ENCODE measurements around the gene OGFR.

Gene OGFR

GRCh38 chr20:62825986-62826645 is 21.5 kb downstream of the OGFR start:
- no peak for DNase-seq

DNA sequence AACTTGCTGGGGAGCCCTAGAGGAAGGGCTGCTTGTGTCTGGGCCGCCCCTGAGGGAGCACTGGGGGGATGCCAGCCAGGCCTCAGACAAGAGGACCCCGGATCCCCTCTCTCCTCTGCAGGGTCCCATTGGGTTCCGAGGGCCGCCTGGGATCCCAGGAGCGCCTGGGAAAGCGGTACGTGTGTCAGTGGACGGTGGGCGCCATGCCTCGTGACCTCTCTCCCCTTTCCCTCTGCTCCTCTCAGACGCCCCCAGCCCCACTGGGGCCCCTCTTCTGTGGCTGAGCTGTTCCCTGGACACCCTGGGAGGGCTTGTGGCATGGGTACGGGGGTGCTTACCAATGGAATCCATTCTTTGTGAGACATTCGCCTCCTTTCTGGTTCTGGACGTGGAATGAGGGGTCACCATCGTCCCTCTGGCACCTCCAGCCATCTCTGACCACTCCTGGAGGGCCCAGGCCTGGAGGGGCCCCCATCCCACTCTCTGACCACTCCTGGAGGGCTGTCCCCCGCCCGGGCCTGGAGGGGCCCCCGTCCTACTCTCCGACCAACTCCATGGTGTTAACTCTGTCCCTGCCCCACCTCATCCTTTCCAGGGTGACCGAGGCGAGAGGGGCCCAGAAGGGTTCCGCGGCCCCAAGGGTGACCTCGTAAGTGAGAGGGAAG is 22.1 kb downstream of the OGFR start:
- no peak for DNase-seq

DNA sequence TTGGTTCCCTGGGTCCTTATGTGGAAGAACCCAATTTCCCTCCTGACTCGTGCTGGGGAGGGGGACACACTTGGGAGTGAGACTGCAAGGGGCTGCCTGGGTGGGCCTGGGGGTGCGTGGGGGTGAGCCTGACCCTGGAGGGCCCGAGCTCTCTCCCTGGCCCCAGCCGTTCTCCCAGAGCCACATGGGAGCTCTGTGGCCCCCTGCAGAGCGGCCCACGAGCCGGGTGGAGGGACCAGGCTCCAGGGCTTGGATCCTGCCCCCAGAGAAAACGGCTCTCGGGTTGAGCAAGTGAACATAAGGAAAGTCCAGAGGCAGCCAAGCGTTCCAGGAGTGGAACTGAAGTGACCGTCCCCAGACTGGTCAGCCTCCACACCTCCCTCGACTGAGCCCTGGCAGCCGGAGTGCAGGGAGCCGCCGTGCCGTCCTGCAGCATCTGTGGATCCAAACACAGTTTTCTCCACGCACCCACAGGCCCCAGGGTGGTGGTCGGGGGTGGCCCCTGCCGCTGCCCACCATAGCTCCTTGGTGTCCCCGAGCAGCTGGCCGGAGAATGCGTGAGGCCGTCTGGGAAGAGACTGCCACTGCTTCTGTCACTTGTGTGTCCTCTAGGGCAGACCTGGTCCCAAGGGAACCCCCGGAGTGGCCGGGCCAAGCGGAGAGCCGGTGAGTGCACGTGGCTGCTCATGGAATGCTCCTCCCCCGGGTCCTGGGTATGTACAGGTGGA is 22.8 kb downstream of the OGFR start:
- DNase-seq, result no peak

GRCh38 chr20:62828051-62828450 is 23.4 kb downstream of the OGFR start:
- DNase-seq, result no peak

GRCh38 chr20:62828511-62829230 is 24.0 kb downstream of the OGFR start:
- DNase-seq, result no peak

GRCh38 chr20:62829231-62830230 is 24.9 kb downstream of the OGFR start:
- DNase-seq, result no peak

DNA sequence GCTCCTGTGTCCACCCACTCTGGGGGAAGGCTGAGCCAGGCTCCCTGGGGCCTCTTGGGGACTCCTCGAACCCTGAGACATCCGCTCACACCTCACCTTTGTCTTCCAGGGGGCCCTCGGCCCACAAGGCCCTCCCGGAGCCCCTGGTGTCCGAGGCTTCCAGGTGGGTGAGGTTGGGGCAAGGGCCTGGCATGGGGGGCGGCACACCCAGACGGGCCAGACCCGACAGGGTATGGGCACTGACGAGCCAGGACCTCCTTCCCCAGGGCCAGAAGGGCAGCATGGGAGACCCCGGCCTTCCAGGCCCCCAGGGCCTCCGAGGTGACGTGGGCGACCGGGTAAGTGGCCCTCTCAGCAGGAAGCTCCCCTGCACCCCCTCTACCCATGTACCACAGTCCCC is 25.6 kb downstream of the OGFR start:
- DNase-seq, result no peak

- no peak for DNase-seq
Measured at GRCh38 chr20:62830821-62831220, 26.2 kb downstream of the OGFR start.

DNA sequence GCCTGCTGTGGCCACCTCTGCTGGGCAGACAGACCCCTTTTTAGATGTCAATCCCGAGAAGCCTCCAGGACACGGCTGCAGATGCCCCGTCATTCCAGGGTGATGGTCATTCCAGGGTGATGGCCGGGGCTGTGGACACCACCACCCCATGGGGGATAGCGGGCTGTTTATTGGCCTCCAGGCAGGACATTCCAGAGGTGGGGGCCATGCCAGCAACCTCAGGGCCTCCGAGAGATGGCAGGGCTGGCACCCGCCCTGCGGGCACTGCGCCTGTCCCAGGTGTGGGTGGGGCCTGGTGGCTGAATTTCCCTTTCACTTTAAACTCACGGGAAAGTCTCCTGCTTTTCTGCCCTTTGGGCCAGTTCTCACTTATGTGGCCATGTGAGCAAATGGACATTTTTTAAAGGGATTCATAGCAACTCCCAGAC is 26.7 kb downstream of the OGFR start:
- no peak for DNase-seq

DNA sequence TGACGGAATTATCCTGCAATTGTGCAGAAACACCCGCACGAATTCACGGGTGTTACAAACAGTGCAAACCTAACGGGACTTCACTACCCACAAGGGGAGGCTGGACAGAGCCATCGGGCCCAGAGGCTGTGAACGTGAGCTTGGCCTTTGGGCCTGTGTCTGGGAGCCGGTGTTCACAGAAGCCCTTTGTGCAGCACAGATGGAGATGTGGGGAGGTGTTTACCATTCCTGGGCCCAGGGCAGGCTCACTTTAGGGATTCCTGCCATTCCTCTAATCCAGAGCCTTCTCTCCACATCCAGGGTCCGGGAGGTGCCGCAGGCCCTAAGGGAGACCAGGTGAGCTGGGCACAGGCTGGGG is 27.2 kb downstream of the OGFR start:
- no peak for DNase-seq

- DNase-seq, result peak; percentile 89 to 97
Measured at GRCh38 chr20:62832212-62832922, 27.7 kb downstream of the OGFR start.

DNA sequence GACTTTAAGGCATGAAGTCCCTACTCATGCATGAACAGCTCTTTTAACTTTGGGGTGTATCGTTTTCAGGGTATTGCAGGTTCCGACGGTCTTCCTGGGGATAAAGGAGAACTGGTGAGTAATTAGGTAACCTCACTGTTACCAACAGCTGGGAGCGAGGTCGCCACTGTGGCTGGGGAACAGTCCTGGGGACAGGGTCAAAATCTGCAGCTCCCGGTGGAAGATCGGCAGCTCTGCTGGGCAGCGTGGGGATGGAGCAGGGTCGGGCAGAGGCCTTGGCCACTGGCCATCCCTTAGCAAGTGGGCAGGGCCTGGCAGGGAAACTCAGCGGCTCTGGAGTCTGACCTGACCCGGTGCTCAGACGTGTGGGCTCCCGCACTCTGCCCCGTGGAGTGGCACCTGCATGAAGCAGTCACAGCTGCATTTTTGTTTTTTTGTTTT is 28.3 kb downstream of the OGFR start:
- no peak for DNase-seq

GRCh38 chr20:62834967-62835730 is 30.5 kb downstream of the OGFR start:
- DNase-seq, result no peak

- DNase-seq, result no peak
Measured at GRCh38 chr20:62835931-62836861, 31.6 kb downstream of the OGFR start.

DNA sequence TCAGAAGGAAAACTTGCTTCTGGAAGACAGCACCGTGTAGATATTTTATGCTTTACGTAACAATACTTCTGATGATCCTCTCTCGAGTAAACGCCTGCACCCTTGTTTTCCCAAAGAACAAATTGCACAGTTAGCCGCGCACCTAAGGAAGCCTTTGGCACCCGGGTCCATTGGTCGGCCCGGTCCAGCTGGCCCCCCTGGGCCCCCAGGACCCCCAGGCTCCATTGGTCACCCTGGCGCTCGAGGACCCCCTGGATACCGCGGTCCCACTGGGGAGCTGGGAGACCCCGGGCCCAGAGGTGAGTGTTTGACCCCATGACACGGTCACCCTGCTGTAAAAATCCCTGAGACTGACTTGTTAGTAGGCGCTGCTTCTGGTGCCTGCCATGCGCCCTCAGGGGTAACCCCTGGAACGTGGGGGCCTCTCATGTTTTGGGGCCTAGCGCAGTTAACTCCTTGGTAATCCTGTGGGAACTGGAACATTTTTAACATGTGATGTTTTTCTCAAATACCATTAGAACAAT is 32.4 kb downstream of the OGFR start:
- DNase-seq, result no peak

- DNase-seq, result no peak
Measured at GRCh38 chr20:62837790-62838127, 33.1 kb downstream of the OGFR start.

DNA sequence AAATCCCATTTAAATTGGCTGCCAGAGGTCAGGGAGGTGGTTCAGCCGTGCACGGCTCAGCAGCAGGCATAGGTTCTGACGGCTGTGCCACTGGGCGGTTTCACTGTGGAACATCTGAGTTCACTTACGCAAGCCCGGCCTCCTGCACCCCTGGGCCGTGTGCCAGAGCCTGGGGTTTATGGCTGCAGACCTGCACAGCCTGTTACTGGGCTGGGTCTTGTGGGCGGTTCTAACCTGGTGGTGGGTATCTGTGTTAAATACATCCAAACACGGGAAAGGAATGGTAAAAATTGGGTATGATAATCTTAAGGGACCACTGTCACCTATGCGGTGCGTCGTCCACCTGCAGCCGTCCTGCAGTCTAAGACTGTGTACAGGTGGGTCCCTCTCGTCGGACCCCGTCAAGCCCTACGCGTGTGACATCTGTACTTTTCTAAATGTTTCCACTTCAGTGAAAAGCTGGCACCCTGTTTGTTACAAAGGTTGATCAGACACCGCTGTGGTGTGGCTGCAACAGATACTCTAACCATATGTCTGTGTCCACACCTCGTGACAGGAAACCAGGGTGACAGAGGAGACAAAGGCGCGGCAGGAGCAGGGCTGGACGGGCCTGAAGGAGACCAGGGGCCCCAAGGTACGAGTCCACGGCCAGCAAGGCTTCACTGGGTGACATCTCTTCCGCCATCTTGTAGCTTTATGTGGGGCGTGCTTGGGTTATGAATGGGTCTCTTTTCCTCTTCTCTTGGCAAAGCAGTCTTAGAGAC is 33.7 kb downstream of the OGFR start:
- DNase-seq, result no peak

GRCh38 chr20:62839261-62839660 is 34.6 kb downstream of the OGFR start:
- DNase-seq, result no peak

DNA sequence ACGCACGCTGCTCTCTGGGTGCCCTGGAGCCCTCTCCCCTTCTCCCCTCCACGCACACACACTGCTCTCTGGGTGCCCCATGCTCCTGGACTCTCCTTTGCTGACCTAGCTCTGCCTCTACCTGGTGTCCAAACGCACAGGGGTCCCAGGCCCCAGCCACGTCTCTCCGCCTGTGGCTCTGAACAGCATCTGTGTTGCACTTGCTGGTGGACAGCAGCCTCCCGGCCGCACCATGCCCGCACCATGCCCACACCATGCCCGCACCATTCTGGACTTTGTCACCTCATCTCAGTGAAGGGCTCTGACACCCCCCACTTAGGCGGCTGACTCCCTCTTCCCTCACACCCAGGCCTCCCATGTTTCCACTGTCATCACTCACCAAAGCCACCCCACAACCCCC is 35.2 kb downstream of the OGFR start:
- DNase-seq, result no peak
